IMR-90 (cell line): ENCODE measurements around the gene FOXN3. TPM values are rescaled to one million over a fixed set of nuclear protein-coding genes. Genes with fewer than 3 reads are reported as not detected.
A peak's percentile ranks its signal among the peaks of the same experiment; 100 is the strongest.

Experiments used
- ATAC-seq: fragments of 200-7000 bp; cut with Tn5 transposase; 2 replicates; pipeline ENCODE4 v1.9.1; 2020; ENCODE audit warnings: low read depth, mild to moderate bottlenecking, moderate library complexity
- BruUV-seq: library from RNA; stranded (reverse); fragments of 400-500 nt; replicated peaks from 2 replicates; lab custom pipeline; 2021; lab: Mats Ljungman, UMichigan
- CTCF ChIA-PET: fragments of 300-600 bp; formaldehyde crosslinking; extraction: SDS; loops from one replicate; lab custom pipeline; 2021; ENCODE audit warnings: antibody characterized with exemption; lab: Yijun Ruan, JAX
- POLR2A ChIA-PET: fragments of 300-600 bp; sonication (Branson Sonifier 250); formaldehyde crosslinking; loops from one replicate; lab custom pipeline; 2022; ENCODE audit warnings: antibody characterized with exemption; ENCODE audit not compliant: unreplicated experiment; lab: Charles Lee
- DNase-seq: peaks from one replicate; pipeline ENCODE4 v3.0.0; 2013
- H2AFZ ChIP-seq: replicated peaks from 2 replicates; pipeline ENCODE3; 2013; ENCODE audit warnings: low read length, mild to moderate bottlenecking; ENCODE audit not compliant: poor library complexity
- H2AK5ac ChIP-seq: 2 replicates; pipeline ENCODE4 v1.6.1; 2013; ENCODE audit warnings: low read depth, low read length, inconsistent platforms
- H2AK9ac ChIP-seq: replicated peaks from 2 replicates; pipeline ENCODE3; 2013; ENCODE audit warnings: mild to moderate bottlenecking, low read depth, low read length, moderate library complexity; ENCODE audit not compliant: poor library complexity
- H2BK120ac ChIP-seq: 2 replicates; pipeline ENCODE4 v1.6.1; 2013; ENCODE audit warnings: low read depth, low read length, inconsistent platforms
- H2BK15ac ChIP-seq: 3 replicates; pipeline ENCODE4 v1.6.1; 2013; ENCODE audit warnings: low read depth, low read length, inconsistent platforms
- H2BK20ac ChIP-seq: 2 replicates; pipeline ENCODE4 v1.6.1; 2013; ENCODE audit warnings: low read depth, mild to moderate bottlenecking, inconsistent platforms, low read length, moderate library complexity
- H2BK5ac ChIP-seq: 2 replicates; pipeline ENCODE4 v1.6.1; 2013; ENCODE audit warnings: mild to moderate bottlenecking, low read depth, low read length, inconsistent platforms; ENCODE audit not compliant: poor library complexity, severe bottlenecking
- H3K14ac ChIP-seq: replicated peaks from 2 replicates; pipeline ENCODE4 v1.6.1; 2013; ENCODE audit warnings: low read depth, low read length, inconsistent platforms
- H3K18ac ChIP-seq: 2 replicates; pipeline ENCODE4 v1.6.1; 2013; ENCODE audit warnings: low read depth, low read length, control low read depth
- H3K23ac ChIP-seq: 2 replicates; pipeline ENCODE4 v1.6.1; 2013; ENCODE audit warnings: low read depth, low read length, inconsistent platforms
- H3K27ac ChIP-seq: 2 replicates; pipeline ENCODE4 v1.5.1; 2013; ENCODE audit warnings: mild to moderate bottlenecking, control low read depth, low read length; ENCODE audit not compliant: insufficient read depth
- H3K27me3 ChIP-seq: 2 replicates; pipeline ENCODE4 v1.6.1; 2013; ENCODE audit warnings: low read length; ENCODE audit not compliant: control insufficient read depth, insufficient read depth
- H3K36me3 ChIP-seq: 2 replicates; pipeline ENCODE4 v1.6.1; 2013; ENCODE audit warnings: low read length, mixed read lengths; ENCODE audit not compliant: control insufficient read depth, insufficient read depth
- H3K4ac ChIP-seq: 2 replicates; pipeline ENCODE4 v1.6.1; 2013; ENCODE audit warnings: low read depth, low read length, inconsistent platforms
- H3K4me1 ChIP-seq: 2 replicates; pipeline ENCODE4 v1.6.1; 2013; ENCODE audit warnings: low read length, mixed read lengths; ENCODE audit not compliant: control insufficient read depth, insufficient read depth
- H3K4me2 ChIP-seq: 2 replicates; pipeline ENCODE4 v1.6.1; 2013; ENCODE audit warnings: low read depth, mild to moderate bottlenecking, control low read depth, low read length, moderate library complexity
- H3K4me3 ChIP-seq: 2 replicates; pipeline ENCODE4 v1.5.1; 2013; ENCODE audit warnings: low read depth, mild to moderate bottlenecking, control low read depth, low read length, moderate library complexity; ENCODE audit not compliant: insufficient read depth
- H3K56ac ChIP-seq: 2 replicates; pipeline ENCODE4 v1.6.1; 2013; ENCODE audit warnings: low read length, inconsistent platforms; ENCODE audit not compliant: insufficient read depth; ENCODE audit errors: extremely low read depth
- H3K79me1 ChIP-seq, 2 experiments: 2 replicates each; pipeline ENCODE4 v1.6.1; 2013; ENCODE audit warnings: low read length in 2 of 2, inconsistent platforms in 1 of 2, low read depth in 1 of 2
- H3K9ac ChIP-seq: 2 replicates; pipeline ENCODE4 v1.6.1; 2013; ENCODE audit warnings: low read depth, low read length, control low read depth
- H3K9me1 ChIP-seq: 2 replicates; pipeline ENCODE4 v1.6.1; 2013; ENCODE audit warnings: low read length, inconsistent platforms; ENCODE audit not compliant: insufficient read depth
- H3K9me3 ChIP-seq: 2 replicates; pipeline ENCODE4 v1.6.1; 2013; ENCODE audit warnings: low read length; ENCODE audit not compliant: control insufficient read depth, insufficient read depth
- H4K20me1 ChIP-seq: 2 replicates; pipeline ENCODE4 v1.6.1; 2013; ENCODE audit warnings: low read length, inconsistent platforms; ENCODE audit not compliant: insufficient read depth
- H4K5ac ChIP-seq: 2 replicates; pipeline ENCODE4 v1.6.1; 2013; ENCODE audit warnings: mild to moderate bottlenecking, low read depth, low read length, control low read depth
- H4K8ac ChIP-seq, 2 experiments: 2 replicates each; pipeline ENCODE4 v1.6.1; 2013; ENCODE audit warnings: low read depth in 2 of 2, low read length in 2 of 2, control low read depth in 1 of 2, inconsistent platforms in 1 of 2
- H4K91ac ChIP-seq: 2 replicates; pipeline ENCODE4 v1.6.1; 2013; ENCODE audit warnings: low read depth, low read length, inconsistent platforms; ENCODE audit not compliant: insufficient read depth
- BHLHE40 ChIP-seq: fragments of 150-350 bp; IDR thresholded peaks from 2 replicates; pipeline ENCODE4 v1.6.1; 2016; ENCODE audit warnings: mild to moderate bottlenecking, low read depth, low read length
- CEBPB ChIP-seq: IDR thresholded peaks from 2 replicates; pipeline ENCODE4 v1.6.1; 2012; ENCODE audit warnings: low read depth, low read length, improper control_type of control experiment
- CHD1 ChIP-seq: IDR thresholded peaks from 2 replicates; pipeline ENCODE4 v1.6.1; 2012; ENCODE audit warnings: low read depth, low read length, improper control_type of control experiment
- ELK1 ChIP-seq: fragments of 150-350 bp; IDR thresholded peaks from 2 replicates; pipeline ENCODE4 v1.6.1; 2016; ENCODE audit warnings: low read depth, mild to moderate bottlenecking, low read length, moderate library complexity, borderline replicate concordance
- FOS ChIP-seq: fragments of 150-350 bp; IDR thresholded peaks from 2 replicates; pipeline ENCODE4 v1.6.1; 2016; ENCODE audit warnings: low read depth, low read length
- MAFK ChIP-seq: IDR thresholded peaks from 2 replicates; pipeline ENCODE4 v1.6.1; 2012; ENCODE audit warnings: low read depth, low read length, improper control_type of control experiment
- MAZ ChIP-seq: IDR thresholded peaks from 2 replicates; pipeline ENCODE4 v1.6.1; 2012; ENCODE audit warnings: low read depth, mild to moderate bottlenecking, low read length, improper control_type of control experiment, moderate library complexity, borderline replicate concordance
- MXI1 ChIP-seq: IDR thresholded peaks from 2 replicates; pipeline ENCODE4 v1.6.1; 2012; ENCODE audit warnings: low read depth, mild to moderate bottlenecking, low read length, moderate library complexity, borderline replicate concordance
- NFE2L2 ChIP-seq: fragments of 150-350 bp; IDR thresholded peaks from 2 replicates; pipeline ENCODE4 v1.6.1; 2016; ENCODE audit warnings: low read depth, mild to moderate bottlenecking, low read length
- POLR2A ChIP-seq: IDR thresholded peaks from 2 replicates; pipeline ENCODE4 v1.6.1; 2012; ENCODE audit warnings: mild to moderate bottlenecking, low read depth, low read length
- RAD21 ChIP-seq: IDR thresholded peaks from 2 replicates; pipeline ENCODE4 v1.6.1; 2012; ENCODE audit warnings: low read length, improper control_type of control experiment
- RCOR1 ChIP-seq: IDR thresholded peaks from 2 replicates; pipeline ENCODE4 v1.6.1; 2012; ENCODE audit warnings: mild to moderate bottlenecking, low read length, improper control_type of control experiment; ENCODE audit not compliant: insufficient replicate concordance
- RFX5 ChIP-seq: IDR thresholded peaks from 2 replicates; pipeline ENCODE4 v1.8.0; 2012; ENCODE audit warnings: low read depth, mild to moderate bottlenecking, low read length, moderate library complexity
- SMC3 ChIP-seq: fragments of 150-350 bp; IDR thresholded peaks from 2 replicates; pipeline ENCODE4 v1.6.1; 2016; ENCODE audit warnings: low read depth, mild to moderate bottlenecking, antibody characterized with exemption, low read length, moderate library complexity
- USF2 ChIP-seq: fragments of 150-350 bp; IDR thresholded peaks from 2 replicates; pipeline ENCODE4 v1.6.1; 2017; ENCODE audit warnings: mild to moderate bottlenecking, antibody characterized with exemption, low read length, low read depth
- WGBS, 2 experiments: methylation state at CpG; one replicate each; pipeline versions ENCODE4 v1.1.5 to v1.1.7; 2013; ENCODE audit warnings: missing lambda C conversion rate in 2 of 2; ENCODE audit not compliant: insufficient read length in 1 of 2; ENCODE audit errors: extremely low coverage in 2 of 2; 5-methylcytosine and 5-hydroxymethylcytosine counted together
- dilution Hi-C: fragments of 300-500 bp; cut with HindIII; formaldehyde crosslinking; loops from one replicate; pipeline ENCODE4 v1.14.3; 2018; ENCODE audit warnings: low sequenced_read_pairs; ENCODE audit not compliant: unreplicated experiment
- in situ Hi-C: fragments of 300-500 bp; cut with MboI; formaldehyde crosslinking; loops from 3 replicates; pipeline ENCODE4 v1.14.3; 2019; ENCODE audit warnings: low sequenced_read_pairs, inconsistent platforms, mixed read lengths
- intact Hi-C: fragments of 100-400 bp; cut with micrococcal nuclease; formaldehyde crosslinking; loops from 2 replicates; pipeline ENCODE4 v1.10.0; 2022
- polyA plus RNA-seq, 3 experiments: library from polyadenylated mRNA; depleted of rRNA; stranded (reverse); fragments of >200 nt; gene quantifications; 2 replicates each; pipeline ENCODE4 v1.2.3, GENCODE V29; 2012; ENCODE audit warnings: low replicate concordance in 1 of 3
- total RNA-seq: library from RNA; depleted of rRNA; stranded (reverse); fragments of >200 nt; gene quantifications from 2 replicates; pipeline ENCODE4 v1.2.3, GENCODE V29; 2012

FOXN3 gene
- total and polyA plus RNA-seq, 2 of the 4 experiments (the other 2 are of a cell fraction) = 22.6 to 33.7 TPM

- Histone ChIP-seq H3K9me1 (0 out of 2 replicates have a peak, but pooled peaks cover 13% of the 10 kb centered on the region), H4K20me1 (no peaks in the 10 kb centered on the region; the same call in 1 of the 2 replicates), H3K9ac (no peak overlapping the region), H3K4me1 (peaks cover 2% of the 10 kb centered on the region; the same call in 1 of the 2 replicates), H3K4ac (no peak overlapping the region), H3K36me3 (peaks cover 38% of the 10 kb centered on the region), H3K56ac (no peak overlapping the region), H4K5ac (no peak overlapping the region), H3K27me3 (no peaks in the 10 kb centered on the region), H2BK5ac (no peak overlapping the region), H3K18ac (no peak overlapping the region), H3K4me2 (no peak overlapping the region), H3K9me3 (no peaks in the 10 kb centered on the region), H2AFZ (peak overlapping the region; percentile 38), H2BK15ac (no peak overlapping the region), H4K8ac (no peak overlapping the region), H2AK5ac (no peak overlapping the region), H4K91ac (no peak overlapping the region), H2BK120ac (no peak overlapping the region), H2AK9ac (no peak overlapping the region), H3K23ac (no peak overlapping the region), H3K79me1 (peaks cover 11 to 12% of the 10 kb centered on the region in 2 experiments; a peak in 3 of 4 replicates), H2BK20ac (no peak overlapping the region), H3K27ac (no peak overlapping the region), H3K4me3 (no peak overlapping the region), H3K14ac (no peak overlapping the region)
- intact Hi-C loops (no loop called here), dilution Hi-C loops (no loop called here), in situ Hi-C loops (no loop called here)
- DNase-seq (no peak), ATAC-seq (no peak)
- WGBS, 2 experiments = 96% methylated on average over 7 of the region's 18 CpGs; no CpG with 5 or more reads in 1 of the 2 experiments
- TF ChIP-seq RAD21 (no peak), POLR2A (no peak), SMC3 (no peak), MXI1 (no peak), BHLHE40 (no peak), USF2 (no peak), RFX5 (no peak), MAFK (no peak), CHD1 (no peak), ELK1 (no peak), CEBPB (no peak), MAZ (no peak), FOS (no peak), NFE2L2 (no peak), RCOR1 (no peak)
- BruUV-seq = no TSS peak
- CTCF ChIA-PET = no interaction called here
- POLR2A ChIA-PET = no interaction called here
These were observed 252.6 kb downstream of the FOXN3 start for GRCh38 chr14:89164168-89165073.
